ENCODE data around the gene FOXN3. TPM values are rescaled to one million over a fixed set of nuclear protein-coding genes. Genes with fewer than 3 reads are reported as not detected.
A peak's percentile ranks its signal among the peaks of the same experiment; 100 is the strongest.
"Not testable (repeated sequence)": the region's sequence is repeated elsewhere in the genome, so short reads cannot be mapped to it uniquely, and the experiment has no call there.

Gene FOXN3
- total RNA-seq, 2 donors from 2014 or later: 61.2 to 84.1 TPM

DNA sequence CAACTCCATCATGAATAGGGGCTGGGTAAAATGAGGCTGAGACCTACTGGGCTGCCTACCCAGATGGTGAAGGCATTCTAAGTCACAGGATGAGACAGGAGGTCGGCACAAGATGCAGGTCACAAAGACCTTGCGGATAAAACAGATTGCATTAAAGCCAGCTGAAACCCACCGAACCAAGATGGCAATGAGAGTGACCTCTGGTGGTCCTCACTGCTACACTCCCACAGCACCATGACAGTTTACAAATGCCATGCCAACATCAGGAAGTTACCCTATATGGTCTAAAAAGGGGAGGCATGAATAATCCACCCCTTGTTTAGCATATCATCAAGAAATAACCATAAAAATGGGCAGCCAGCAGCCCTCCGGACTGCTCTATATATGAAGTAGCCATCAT is 122.6 kb downstream of the FOXN3 start:
- not testable (repeated sequence) for H3K4me3 ChIP-seq (ENCODE audit: low read length); H3K36me3 ChIP-seq (ENCODE audit: control insufficient read depth, insufficient read depth, low read length); H3K9me3 ChIP-seq (ENCODE audit: control insufficient read depth, low read length); H3K4me3 Mint-ChIP-seq; DNase-seq; H3K27me3 ChIP-seq (ENCODE audit: control insufficient read depth, insufficient read depth, low read length, poor library complexity, severe bottlenecking); H3K9ac ChIP-seq (ENCODE audit: extremely low read depth, low read length, poor library complexity, severe bottlenecking); H3K9me3 Mint-ChIP-seq; H3K27me3 Mint-ChIP-seq (ENCODE audit: insufficient read depth)
- Mint-ChIP-seq H3K27ac (peak overlapping the region; percentile 92), H3K4me1 (peaks cover 38% of the 10 kb centered on the region), H3K36me3 (ENCODE audit: low read depth) (peaks cover 37% of the 10 kb centered on the region)
- Histone ChIP-seq H3K4me1 (ENCODE audit: control insufficient read depth, insufficient read depth, low read length) (peaks cover 14% of the 10 kb centered on the region), H3K27ac (ENCODE audit: low read depth, low read length) (peak overlapping the region; percentile 14)
- 84% methylated on average over 4 of the region's 4 CpGs for WGBS, 2 experiments (ENCODE audit: insufficient coverage in 1 of 2, insufficient read length in 1 of 2)
- TF ChIP-seq, protein P1, sequence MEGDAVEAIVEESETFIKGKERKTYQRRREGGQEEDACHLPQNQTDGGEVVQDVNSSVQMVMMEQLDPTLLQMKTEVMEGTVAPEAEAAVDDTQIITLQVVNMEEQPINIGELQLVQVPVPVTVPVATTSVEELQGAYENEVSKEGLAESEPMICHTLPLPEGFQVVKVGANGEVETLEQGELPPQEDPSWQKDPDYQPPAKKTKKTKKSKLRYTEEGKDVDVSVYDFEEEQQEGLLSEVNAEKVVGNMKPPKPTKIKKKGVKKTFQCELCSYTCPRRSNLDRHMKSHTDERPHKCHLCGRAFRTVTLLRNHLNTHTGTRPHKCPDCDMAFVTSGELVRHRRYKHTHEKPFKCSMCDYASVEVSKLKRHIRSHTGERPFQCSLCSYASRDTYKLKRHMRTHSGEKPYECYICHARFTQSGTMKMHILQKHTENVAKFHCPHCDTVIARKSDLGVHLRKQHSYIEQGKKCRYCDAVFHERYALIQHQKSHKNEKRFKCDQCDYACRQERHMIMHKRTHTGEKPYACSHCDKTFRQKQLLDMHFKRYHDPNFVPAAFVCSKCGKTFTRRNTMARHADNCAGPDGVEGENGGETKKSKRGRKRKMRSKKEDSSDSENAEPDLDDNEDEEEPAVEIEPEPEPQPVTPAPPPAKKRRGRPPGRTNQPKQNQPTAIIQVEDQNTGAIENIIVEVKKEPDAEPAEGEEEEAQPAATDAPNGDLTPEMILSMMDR (conservative IDR thresholded peaks at IDR 0.05): peak; percentile 58

DNA sequence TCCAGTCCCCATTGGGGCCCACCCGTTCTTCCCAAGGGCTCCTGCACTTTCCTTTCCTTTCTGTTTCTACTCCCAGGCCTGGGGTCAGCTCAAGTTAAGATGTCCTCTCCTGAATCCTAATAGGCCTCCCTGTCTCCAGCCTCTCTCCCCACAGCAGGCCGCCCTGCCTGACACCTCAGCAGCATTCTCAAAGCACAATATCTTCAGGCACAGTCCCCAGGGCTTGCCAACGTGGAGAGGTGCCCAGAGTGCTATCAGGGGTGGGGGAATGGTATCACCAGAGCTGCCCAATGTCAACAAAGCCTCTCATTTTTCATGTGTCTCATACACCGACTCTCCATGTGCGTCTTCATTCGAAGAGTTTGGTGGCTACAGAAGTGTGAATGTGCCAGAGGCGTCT is 123.0 kb downstream of the FOXN3 start:
- DNase-seq: peak; percentile 73
- no peak overlapping the region for H3K4me3 ChIP-seq (ENCODE audit: low read length)
- 66 to 75% methylated on average over 6 to 7 of the region's 7 CpGs for WGBS, 2 experiments (ENCODE audit: insufficient coverage in 1 of 2, insufficient read length in 1 of 2)
- H3K36me3 ChIP-seq (ENCODE audit: control insufficient read depth, insufficient read depth, low read length): peaks cover 5% of the 10 kb centered on the region
- no peak overlapping the region for H3K9ac ChIP-seq (ENCODE audit: extremely low read depth, low read length, poor library complexity, severe bottlenecking)
- H3K27ac ChIP-seq (ENCODE audit: low read depth, low read length): peak overlapping the region; percentile 14
- no peaks in the 10 kb centered on the region for H3K27me3 ChIP-seq (ENCODE audit: control insufficient read depth, insufficient read depth, low read length, poor library complexity, severe bottlenecking)
- TF ChIP-seq, protein P1 (conservative IDR thresholded peaks at IDR 0.05): no peak
- Mint-ChIP-seq H3K9me3 (peaks cover 7% of the 10 kb centered on the region), H3K27ac (peak overlapping the region; percentile 92), H3K36me3 (ENCODE audit: low read depth) (peaks cover 33% of the 10 kb centered on the region), H3K27me3 (ENCODE audit: insufficient read depth) (no peaks in the 10 kb centered on the region), H3K4me1 (peaks cover 38% of the 10 kb centered on the region), H3K4me3 (no peak overlapping the region)
- no peaks in the 10 kb centered on the region for H3K9me3 ChIP-seq (ENCODE audit: control insufficient read depth, low read length)
- peaks cover 14% of the 10 kb centered on the region for H3K4me1 ChIP-seq (ENCODE audit: control insufficient read depth, insufficient read depth, low read length)

DNA sequence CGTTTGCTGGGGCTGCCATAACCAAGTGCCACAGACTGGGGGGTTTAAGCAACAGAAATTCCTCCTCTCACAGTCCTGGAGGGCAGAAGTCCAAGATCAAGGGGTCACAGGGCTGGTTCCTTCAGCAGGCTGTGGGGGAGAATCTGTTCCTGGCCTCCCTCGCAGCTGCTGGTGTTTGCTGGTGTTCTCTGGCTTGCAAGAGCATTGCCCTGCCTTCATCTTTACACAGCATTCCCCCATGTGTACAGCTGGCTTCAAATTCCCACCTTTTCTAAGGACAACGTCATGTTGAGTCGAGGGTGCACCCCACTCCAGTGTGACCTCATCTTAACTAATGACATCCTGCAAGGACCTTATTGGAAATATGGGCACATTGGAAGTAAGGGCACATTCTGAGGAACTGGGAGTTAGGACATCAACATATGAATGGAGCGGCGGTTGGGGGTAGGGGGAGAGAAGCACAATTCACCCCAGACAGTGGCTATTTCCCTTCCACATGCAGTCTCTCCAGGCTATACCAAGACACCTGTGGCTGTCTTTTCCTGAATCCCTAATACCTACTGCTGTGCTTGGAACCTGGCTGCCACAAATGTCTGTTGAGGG is 123.6 kb downstream of the FOXN3 start:
- H3K4me1 ChIP-seq (ENCODE audit: control insufficient read depth, insufficient read depth, low read length): peaks cover 14% of the 10 kb centered on the region
- DNase-seq: no peak
- Mint-ChIP-seq H3K36me3 (ENCODE audit: low read depth) (peaks cover 28% of the 10 kb centered on the region), H3K4me1 (peaks cover 35% of the 10 kb centered on the region), H3K27me3 (ENCODE audit: insufficient read depth) (no peaks in the 10 kb centered on the region), H3K4me3 (no peak overlapping the region), H3K27ac (peak overlapping the region; percentile 92), H3K9me3 (peaks cover 7% of the 10 kb centered on the region)
- no peak overlapping the region for H3K9ac ChIP-seq (ENCODE audit: extremely low read depth, low read length, poor library complexity, severe bottlenecking)
- H3K4me3 ChIP-seq (ENCODE audit: low read length): no peak overlapping the region
- H3K27ac ChIP-seq (ENCODE audit: low read depth, low read length): no peak overlapping the region
- TF ChIP-seq, protein P1 (conservative IDR thresholded peaks at IDR 0.05): no peak
- peaks cover 5% of the 10 kb centered on the region for H3K36me3 ChIP-seq (ENCODE audit: control insufficient read depth, insufficient read depth, low read length)
- H3K27me3 ChIP-seq (ENCODE audit: control insufficient read depth, insufficient read depth, low read length, poor library complexity, severe bottlenecking): no peaks in the 10 kb centered on the region
- 50 to 61% methylated on average over 3 to 6 of the region's 6 CpGs for WGBS, 2 experiments (ENCODE audit: insufficient coverage in 1 of 2, insufficient read length in 1 of 2)
- no peaks in the 10 kb centered on the region for H3K9me3 ChIP-seq (ENCODE audit: control insufficient read depth, low read length)
